Jurkat, Clone E6-1 (cell line): Measurements from ENCODE around the gene CCDC69.

Source experiments
- DNase-seq: peaks from one replicate; pipeline ENCODE4 v3.0.0-alpha.2; 2011; ENCODE audit warnings: low read depth, low spot score
- H3K4me3 ChIP-seq: 2 replicates; pipeline ENCODE4 v1.5.1; 2011; ENCODE audit warnings: mild to moderate bottlenecking, low read length, control low read depth, moderate library complexity

The CCDC69 gene

DNA sequence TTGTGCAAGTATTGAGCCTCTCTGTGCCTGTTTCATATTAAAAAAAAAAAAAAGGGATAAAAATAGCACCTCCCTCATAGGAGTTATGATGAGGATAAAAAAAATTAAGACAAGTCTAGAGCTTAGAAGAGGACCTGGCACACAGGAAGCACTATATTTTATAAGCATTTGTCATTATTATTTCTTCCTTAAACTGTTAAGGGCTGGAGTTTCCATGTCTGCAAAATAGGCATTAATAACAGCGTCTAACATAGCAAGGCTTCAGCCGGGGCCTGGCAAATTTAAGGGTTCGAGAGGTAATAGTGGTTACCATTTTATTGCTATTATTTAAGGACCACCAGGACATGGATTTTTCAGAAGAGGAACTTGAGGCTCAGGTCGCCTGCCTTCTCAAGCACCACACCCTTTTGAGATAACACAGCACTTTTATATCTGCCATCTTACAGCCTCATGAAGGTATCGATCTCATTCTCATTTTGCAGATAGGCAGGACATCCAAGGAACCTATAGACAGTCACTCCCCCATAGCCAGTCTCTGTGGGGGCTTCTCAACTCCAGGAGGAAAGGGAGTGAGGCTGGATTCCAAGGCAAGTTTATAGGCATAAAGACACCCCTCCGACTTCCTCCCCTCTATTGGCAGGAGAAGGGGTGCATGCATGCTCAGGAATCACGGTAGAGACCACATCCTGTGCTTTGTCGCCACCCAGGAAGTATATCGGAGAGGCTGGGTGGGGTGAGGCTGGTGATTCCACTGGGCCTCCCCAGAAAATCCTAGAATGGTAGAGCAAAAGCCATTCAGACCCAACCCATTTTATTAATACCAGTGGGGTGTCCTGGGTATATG is 68.7 kb downstream of the CCDC69 start:
- DNase-seq = peak; percentile 81
- H3K4me3 ChIP-seq = peak overlapping the region; percentile 80

DNA sequence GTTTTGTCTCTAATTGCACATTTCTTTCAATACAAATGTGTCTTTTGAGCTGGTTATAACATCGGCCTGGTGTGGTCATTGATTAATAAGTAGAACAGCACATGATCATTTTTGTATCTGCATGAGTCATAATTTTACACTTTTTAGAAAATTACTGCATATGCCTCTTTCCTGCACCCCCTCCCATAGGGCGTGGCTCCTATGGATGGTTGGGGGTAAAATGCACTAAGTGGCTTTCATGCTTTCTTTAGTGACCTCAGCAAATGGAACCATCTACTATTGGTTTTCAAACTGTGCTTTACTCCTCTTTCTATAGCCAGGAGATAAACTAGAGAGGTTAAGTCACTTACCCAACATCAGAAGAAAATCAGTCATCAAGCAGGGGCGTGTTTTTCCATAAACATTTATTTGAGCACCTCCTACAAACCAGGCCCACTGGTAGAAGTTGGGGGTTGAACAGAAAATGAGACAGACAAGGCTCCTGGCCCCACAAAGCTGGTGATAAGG is 70.1 kb downstream of the CCDC69 start:
- no peak for DNase-seq

DNA sequence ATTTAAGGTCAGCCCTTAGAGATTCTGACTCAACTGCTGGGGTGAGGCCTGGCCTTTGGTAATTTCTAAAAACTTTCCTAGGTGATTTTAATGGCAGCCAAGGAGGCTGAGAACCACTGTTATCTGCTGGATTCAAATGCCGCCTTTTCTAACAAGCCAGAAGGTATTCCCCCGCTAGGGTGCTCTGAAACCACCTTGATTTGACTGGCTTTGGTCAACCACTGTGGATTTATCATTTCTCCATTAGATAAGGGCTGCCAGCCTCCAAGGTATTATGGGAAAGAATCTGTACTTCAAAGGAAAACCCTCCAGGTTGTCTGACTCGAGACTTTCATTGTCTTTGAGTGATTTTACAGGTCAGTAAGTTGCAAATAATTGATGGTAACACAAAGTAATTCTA is 70.6 kb downstream of the CCDC69 start:
- no peak overlapping the region for H3K4me3 ChIP-seq
- DNase-seq = no peak

More for the DNA sequence above, 70.1 kb downstream of the CCDC69 start:
- no peak overlapping the region for H3K4me3 ChIP-seq

DNA sequence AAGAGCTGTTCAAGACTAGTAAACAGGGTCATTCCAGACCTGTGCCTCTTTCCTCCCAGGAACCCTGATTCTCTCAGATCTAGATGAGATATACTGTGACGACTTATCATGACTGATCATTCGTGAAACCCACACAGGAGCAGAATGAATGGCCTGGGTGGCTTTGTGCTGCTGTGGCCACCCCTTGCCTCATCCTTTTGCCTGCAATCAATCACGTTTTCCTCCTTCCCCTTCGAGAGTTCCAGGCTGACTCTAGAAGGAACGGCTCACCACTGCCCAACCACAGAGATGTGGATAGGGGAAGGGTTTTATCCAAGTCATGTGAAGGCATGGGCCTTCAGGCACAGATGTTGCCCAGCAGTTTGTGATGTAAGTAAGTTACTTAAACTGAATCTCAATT is 72.1 kb downstream of the CCDC69 start:
- no peak for DNase-seq
- no peak overlapping the region for H3K4me3 ChIP-seq

DNA sequence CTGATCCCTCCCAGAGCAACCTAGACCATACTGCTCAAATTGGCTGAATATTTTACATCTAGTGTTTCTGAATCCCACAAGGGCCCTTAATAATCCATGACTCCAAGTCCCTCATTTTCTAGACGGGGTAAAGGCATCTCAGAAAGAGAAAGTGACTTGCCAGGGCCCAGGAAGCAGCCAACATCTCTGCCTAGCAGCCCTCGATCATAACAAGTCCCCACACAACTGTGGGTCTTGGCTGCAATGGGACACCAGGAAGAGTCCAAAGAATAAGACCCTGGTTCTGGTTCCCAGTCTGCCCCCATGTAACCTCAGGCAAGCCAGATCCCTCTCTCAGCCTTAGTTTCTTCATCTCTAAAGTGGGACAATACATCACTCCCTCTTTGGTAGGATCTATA is 72.6 kb downstream of the CCDC69 start:
- DNase-seq = no peak
- peak overlapping the region; percentile 24 for H3K4me3 ChIP-seq

DNA sequence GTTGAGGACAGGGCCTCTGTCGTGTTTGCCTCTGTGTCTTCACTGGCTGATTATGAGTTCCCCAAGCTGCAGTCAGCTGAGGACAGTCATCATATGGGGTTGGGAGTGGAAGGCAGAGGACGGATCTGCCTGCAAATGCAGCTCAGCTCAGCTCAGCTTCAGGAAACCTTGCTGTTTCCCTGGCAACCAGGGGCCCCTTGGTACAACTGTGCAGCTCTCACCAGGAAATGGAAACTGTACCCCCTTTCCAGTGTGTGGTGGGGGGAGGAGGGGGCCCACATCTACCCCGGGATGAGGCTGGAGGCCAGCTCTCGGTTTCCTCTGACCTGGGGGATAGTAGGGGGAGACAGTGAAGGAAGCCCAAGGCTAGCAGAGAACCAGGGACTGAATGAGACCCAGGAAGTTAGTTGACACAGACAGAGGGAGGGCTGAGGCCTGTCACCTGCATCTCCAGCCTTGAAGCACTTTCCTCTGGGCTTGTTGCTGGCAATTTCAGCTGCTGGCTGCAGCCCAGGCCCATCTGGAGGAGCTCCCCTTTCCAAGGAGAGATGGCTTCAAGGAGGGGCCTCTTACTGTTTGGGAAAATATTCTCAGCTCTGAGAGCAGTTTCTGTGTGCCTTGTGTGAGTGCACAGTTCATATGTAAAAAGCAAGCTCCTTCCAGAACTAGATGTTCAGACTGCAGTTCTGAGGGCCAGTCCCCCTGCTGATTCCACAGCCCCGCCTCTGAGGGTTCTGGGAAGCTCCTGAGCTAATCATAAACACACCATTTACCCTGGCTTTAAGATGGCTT is 73.2 kb downstream of the CCDC69 start:
- H3K4me3 ChIP-seq = peak overlapping the region; percentile 24
- peak; percentile 85 for DNase-seq

DNA sequence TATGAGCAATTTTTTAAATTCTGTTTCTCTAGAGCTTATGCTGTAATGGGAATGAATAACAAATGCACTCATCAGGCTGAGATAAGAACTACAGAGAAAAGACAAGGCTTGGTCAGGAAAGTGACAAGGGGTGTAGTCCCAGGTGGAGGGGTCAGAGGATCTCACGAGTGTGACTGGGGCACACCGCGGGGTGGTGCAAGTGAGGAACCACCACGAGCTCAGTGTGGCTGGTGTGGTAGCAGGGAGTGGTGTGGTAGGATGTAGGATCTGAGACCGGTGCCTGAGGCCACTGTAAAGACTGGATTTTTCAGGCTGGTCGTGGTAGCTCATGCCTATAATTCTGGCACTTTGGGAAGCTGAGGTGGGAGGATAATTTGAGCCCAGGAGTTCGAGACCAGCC is 75.3 kb downstream of the CCDC69 start:
- H3K4me3 ChIP-seq = no peak overlapping the region
- DNase-seq = no peak

DNA sequence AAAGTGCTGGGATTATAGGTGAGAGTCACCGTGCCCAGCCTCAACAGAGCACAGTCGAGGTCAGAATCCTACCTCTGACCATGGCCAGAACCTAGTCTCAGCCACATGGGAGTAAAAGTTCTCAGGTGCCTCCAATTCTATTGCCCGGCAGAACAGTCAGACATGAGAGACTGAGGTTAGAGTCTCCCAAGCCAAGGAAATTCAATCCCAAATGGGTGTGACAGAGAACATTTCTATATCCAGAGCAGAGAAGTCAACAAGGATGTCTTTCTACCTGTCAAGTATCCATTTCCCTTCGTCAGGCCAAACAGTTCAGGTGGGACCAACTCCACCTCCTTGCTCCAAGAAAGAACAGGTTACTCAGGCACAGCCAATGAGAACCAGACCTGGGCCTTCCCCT is 76.9 kb downstream of the CCDC69 start:
- H3K4me3 ChIP-seq = no peak overlapping the region
- no peak for DNase-seq

DNA sequence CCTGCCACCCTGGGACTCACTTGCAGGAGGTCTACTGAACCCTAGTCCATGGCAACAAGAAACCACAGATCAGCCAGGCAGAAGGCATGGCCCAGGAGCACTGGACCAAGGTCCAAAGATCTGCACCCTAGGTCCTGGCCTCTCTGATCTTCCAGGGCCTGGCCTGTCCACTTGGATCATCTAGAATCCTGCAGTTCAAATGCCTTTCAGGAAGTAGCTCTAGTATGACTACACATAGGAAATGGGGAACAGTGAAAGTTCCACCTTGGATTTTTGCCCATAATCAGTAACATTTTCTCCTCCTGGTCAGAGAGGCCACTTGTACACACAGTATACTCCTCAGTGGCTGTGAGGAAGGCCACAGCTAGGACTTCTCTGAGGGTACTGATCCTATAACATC is 77.8 kb downstream of the CCDC69 start:
- no peak for DNase-seq
- no peak overlapping the region for H3K4me3 ChIP-seq

DNA sequence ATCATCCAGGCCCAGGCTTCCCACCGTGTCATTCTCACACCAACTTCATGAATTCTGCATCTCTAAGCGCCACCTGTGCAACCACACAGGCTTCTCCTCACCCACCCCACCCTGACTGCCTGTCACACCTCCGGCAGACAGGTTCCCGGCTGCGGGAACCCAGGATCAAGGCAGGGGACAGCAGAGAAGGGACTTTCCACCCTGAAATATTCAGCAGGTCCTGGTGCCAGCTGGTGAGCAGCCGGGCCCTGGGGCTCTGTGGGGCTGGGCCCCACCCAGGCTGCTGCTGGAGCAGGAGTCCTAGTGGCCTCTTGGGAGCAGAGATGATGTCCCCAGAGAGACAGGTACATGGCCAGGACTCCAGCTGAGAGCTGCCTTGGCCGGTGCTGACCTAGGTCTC is 79.0 kb downstream of the CCDC69 start:
- DNase-seq = no peak
- H3K4me3 ChIP-seq = no peak overlapping the region

DNA sequence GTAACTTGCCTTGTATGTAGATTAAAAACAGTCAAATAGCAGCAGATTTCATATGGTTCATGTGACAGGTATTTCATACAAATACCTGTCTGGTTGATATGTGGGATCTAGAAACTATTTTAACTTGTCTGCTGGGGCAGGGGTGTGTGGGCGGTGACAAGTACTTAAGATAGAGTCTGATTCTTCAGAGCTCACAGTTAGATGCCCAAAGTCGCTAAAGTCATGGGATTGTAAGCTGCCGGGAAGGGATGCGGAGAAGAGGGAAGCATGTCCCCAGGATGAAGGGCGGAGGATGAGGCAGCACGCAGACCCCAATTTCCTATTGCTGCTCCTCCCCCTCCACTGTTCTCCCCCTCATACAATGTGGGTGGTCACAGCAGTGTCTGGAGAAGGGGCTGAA is 79.6 kb downstream of the CCDC69 start:
- H3K4me3 ChIP-seq = no peak overlapping the region
- no peak for DNase-seq

DNA sequence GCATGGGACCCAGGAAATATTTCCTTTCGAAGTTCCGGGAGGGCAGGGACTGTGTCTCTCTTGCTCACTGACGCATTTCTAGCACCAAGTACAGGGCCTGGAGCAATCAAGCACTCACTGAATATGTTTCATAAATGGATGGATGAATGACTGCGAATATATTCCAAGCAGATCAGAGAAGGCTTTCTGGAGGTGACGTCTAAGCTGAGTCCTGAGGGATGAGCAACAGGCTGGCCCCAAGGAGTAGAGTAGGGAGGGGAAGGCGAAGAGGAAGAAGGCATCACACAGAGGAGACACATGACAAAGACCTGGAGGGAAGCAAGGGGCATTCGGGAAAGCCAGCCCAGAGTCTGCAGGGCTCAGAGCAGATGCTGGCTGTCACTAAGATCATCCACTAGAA is 80.2 kb downstream of the CCDC69 start:
- no peak overlapping the region for H3K4me3 ChIP-seq
- DNase-seq = no peak

DNA sequence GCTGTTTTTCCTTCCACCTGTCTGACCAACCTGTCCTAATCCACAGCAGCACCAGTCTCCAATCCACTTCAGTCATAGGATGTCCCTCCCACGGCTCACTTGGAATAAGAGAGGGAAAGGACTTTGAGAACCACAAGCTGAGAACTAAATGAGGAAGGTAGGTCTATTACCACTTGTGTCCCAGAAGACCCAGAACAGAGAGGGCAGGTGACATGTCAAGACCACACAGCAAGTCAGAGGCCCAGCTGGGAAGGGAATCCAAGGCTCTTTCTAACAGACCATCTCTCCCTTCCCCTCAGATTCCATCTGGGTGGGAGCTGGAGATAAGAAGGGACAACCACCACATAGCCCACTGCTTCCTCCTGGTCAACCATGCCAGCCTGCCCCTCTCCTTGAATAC is 81.0 kb downstream of the CCDC69 start:
- DNase-seq = no peak
- H3K4me3 ChIP-seq = no peak overlapping the region

DNA sequence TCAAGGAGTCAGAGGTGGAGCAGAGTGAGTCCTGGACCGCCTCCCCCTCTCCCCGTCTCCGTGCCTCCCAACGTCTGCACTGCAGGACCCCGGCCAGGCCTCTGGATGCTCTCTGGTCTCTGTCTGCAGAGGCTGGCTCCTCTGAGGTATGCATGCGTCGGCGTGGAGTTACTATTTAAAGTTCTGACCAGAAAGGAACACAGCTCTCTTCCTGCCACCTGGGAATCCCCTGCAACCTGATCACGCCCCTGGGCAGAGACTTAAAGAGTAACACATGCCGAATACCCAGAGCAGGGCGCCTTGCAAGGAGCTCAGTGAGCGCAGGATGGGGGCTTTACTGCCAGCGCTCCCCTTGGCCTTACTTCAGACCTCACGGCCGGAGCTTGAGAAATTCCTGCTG is 82.4 kb downstream of the CCDC69 start:
- no peak for DNase-seq
- H3K4me3 ChIP-seq = no peak overlapping the region

DNA sequence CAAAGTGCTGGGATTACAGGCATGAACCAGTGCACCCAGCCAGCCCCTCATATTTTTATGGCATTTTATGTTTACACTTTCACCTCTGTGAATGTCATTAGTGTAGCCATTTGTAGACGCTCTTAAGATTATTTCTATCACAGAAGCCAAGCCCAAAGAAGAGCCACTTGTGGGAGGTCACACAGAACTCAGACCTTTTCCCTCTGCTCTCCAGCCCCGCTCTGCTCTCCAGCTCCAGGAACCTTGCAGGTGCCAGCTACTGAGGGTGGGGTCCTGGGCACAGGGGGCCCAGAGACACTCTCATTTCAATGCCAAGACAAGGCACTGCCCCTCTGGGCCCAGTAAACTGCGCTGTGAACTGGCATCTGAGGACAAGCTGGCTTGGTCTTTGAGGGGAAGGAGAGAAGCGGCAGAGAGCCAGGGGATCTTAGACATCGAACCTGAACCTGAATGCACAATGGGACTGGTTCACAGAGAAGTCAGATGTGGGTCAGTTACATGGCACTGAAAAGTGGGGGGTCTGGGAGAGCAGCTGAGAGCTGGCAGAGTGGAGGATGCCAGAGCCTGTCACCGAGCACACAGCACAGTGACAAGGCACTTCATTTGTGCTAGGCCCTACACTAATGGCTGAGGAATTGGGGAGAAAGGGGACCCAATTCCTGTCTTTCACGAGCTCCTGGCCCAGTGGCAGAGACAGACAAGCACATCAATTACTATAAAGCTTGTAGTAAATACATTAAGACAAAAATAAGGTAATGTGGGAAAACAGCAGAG is 83.0 kb downstream of the CCDC69 start:
- no peak overlapping the region for H3K4me3 ChIP-seq
- DNase-seq = no peak

DNA sequence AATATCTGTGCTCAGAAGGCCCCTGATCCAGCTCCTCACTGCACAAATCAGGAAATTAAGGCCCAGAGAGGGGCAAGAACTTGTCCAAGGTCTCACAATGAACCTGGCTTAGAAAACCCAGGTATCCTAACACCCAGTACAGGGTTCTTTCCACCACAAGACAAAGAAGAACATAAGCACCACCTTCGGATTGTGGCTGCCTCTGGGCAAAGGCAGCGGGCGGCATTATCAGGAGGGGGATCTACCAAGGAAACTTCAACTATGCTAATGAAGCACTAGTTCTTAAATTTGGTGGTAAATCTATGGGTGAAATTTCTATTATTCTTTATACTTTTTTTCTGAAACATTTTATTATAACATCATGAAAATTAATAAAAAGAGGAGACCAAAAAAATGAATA is 84.2 kb downstream of the CCDC69 start:
- no peak for DNase-seq
- H3K4me3 ChIP-seq = no peak overlapping the region

DNA sequence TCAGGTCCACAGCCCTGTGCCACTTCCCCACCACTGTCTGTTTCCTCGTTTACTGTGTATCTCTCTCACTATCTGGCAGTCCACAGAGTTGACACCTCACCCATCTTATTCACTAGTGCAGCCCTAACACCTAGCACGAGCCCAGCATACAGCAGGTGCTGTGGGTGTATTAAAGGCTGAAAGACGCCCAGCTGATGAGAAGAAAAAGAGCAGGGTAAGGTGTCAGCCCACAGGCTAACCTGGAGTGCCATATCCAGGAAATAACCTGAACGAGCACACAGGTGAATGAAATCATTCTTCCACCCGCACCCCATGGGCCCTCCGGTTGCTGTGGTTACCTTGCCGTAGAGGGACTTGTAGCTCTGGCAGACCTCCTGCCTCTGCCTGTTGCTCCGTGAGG is 84.9 kb downstream of the CCDC69 start:
- no peak for DNase-seq
- no peak overlapping the region for H3K4me3 ChIP-seq

DNA sequence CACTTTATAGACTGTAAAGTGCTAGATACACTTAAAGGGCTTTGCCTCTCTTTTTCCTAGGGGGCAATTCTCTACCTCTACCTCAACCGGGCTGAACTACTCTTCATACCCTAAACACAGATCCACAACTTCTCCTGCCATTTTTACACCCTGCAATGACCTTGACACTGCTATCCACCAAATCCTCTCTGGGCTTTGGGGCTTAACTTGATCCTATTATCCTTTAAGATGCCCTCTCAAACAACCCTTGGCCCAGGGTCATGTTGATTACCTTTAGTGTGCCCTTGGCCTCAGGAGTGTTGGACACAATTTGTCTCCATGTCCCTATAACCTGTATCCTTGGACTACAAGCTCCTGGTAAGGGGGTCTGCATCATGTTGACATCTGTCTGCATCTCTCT is 85.8 kb downstream of the CCDC69 start:
- DNase-seq = no peak
- no peak overlapping the region for H3K4me3 ChIP-seq

DNA sequence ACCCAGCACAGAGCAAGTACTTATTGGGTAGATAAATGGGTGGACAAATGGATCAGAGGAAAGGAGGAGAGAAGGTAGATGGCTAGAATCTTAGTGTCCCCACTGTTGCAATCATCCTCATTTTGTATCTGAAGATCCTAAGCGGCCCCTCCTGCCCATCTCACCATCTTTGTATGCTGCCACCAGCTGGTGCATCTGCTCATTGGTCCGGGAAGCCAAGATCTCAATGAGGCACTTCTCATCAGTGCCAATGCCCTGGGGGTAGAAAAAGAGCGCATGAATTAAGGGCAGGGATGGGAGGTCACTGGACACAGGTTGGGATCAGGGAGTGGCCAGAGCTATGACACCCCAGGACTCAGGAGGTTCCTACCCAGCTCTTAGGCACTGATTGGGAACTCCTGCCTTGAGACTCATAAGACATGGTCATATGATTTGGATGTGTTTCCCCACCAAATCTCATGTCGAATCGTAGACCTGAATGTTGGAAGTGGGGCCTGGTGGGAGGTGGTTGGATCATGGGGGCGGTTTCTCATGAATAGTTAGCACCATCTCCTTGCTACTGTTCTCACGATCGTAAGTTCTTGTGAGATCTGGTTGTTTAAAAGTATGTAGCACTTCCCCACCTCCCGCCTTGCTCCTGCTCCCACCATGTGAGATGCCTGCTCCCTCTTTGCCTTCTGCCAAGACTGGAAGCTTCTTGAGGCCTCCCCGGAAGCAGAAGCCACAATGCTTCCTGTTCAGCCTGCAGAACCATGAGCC is 86.6 kb downstream of the CCDC69 start:
- no peak for DNase-seq
- H3K4me3 ChIP-seq = no peak overlapping the region
